OCI-LY1 (cell line): Measurements from ENCODE around the gene MIAT.

Experiments used
- H2AFZ ChIP-seq: fragments of 200-600 bp; sonication (generic), shearing (Covaris generic); 2 replicates; pipeline ENCODE4 v1.6.0; 2014; ENCODE audit warnings: antibody characterized with exemption, mild to moderate bottlenecking, low read length
- H3F3A ChIP-seq: fragments of 200-600 bp; sonication (generic), shearing (Covaris generic); 2 replicates; pipeline ENCODE4 v1.6.0; 2014; ENCODE audit warnings: mild to moderate bottlenecking, antibody characterized with exemption, low read length, moderate library complexity; ENCODE audit not compliant: insufficient read depth
- H3K27ac ChIP-seq: fragments of 200-600 bp; sonication (generic); 2 replicates; pipeline ENCODE4 v1.5.1; 2014; ENCODE audit warnings: low read length, mixed run types, mild to moderate bottlenecking, low read depth; ENCODE audit not compliant: poor library complexity, severe bottlenecking
- H3K27me3 ChIP-seq: fragments of 200-600 bp; sonication (generic); 2 replicates; pipeline ENCODE4 v1.6.0; 2014; ENCODE audit warnings: antibody characterized with exemption, mild to moderate bottlenecking, low read length, moderate library complexity; ENCODE audit not compliant: insufficient read depth
- H3K36me3 ChIP-seq: fragments of 200-600 bp; sonication (generic); 2 replicates; pipeline ENCODE4 v1.6.1; 2014; ENCODE audit warnings: mild to moderate bottlenecking, antibody characterized with exemption, low read length, moderate library complexity, mixed read lengths; ENCODE audit not compliant: insufficient read depth
- H3K4me1 ChIP-seq: fragments of 200-600 bp; sonication (generic); 2 replicates; pipeline ENCODE4 v1.5.1; 2014; ENCODE audit warnings: mild to moderate bottlenecking, low read length, moderate library complexity; ENCODE audit not compliant: insufficient read depth, severe bottlenecking
- H3K4me2 ChIP-seq: fragments of 200-600 bp; sonication (generic), shearing (Covaris generic); 2 replicates; pipeline ENCODE4 v1.6.1; 2014; ENCODE audit warnings: low read length
- H3K4me3 ChIP-seq: fragments of 200-600 bp; sonication (generic); 2 replicates; pipeline ENCODE4 v1.5.1; 2014; ENCODE audit warnings: low read length, low read depth, mild to moderate bottlenecking, mixed read lengths; ENCODE audit not compliant: poor library complexity, severe bottlenecking
- H3K79me2 ChIP-seq: fragments of 200-600 bp; shearing (Covaris generic); 2 replicates; pipeline ENCODE4 v1.6.1; 2016; ENCODE audit warnings: mixed run types, low read length, mixed read lengths; ENCODE audit not compliant: insufficient read depth
- H3K9ac ChIP-seq: fragments of 200-600 bp; sonication (generic), shearing (Covaris generic); 2 replicates; pipeline ENCODE4 v1.6.1; 2014; ENCODE audit warnings: mild to moderate bottlenecking, low read length, mixed read lengths
- H3K9me2 ChIP-seq: fragments of 200-600 bp; sonication (generic), shearing (Covaris generic); 2 replicates; pipeline ENCODE4 v1.6.1; 2014; ENCODE audit warnings: low read depth, mild to moderate bottlenecking, low read length, mixed read lengths
- H3K9me3 ChIP-seq: fragments of 200-600 bp; shearing (Covaris generic); 2 replicates; pipeline ENCODE4 v1.6.1; 2014; ENCODE audit warnings: low read length, mixed read lengths
- H4K20me1 ChIP-seq: fragments of 200-600 bp; sonication (generic), shearing (Covaris generic); 2 replicates; pipeline ENCODE4 v1.6.0; 2016; ENCODE audit warnings: mild to moderate bottlenecking, low read length; ENCODE audit not compliant: insufficient read depth
- EZH2 ChIP-seq: fragments of 200-600 bp; sonication (generic), shearing (Covaris generic); IDR thresholded peaks from 2 replicates; pipeline ENCODE4 v1.8.0; 2017; ENCODE audit warnings: borderline replicate concordance, mixed run types, mild to moderate bottlenecking, antibody characterized with exemption, low read length, moderate library complexity, mixed read lengths
- TF ChIP-seq, protein P1 (sequence below): fragments of 200-600 bp; sonication (generic), shearing (Covaris generic); IDR thresholded peaks from 2 replicates; pipeline ENCODE4 v1.5.1; 2017; ENCODE audit warnings: mild to moderate bottlenecking, antibody characterized with exemption, low read length, moderate library complexity, mixed read lengths

The MIAT gene

DNA sequence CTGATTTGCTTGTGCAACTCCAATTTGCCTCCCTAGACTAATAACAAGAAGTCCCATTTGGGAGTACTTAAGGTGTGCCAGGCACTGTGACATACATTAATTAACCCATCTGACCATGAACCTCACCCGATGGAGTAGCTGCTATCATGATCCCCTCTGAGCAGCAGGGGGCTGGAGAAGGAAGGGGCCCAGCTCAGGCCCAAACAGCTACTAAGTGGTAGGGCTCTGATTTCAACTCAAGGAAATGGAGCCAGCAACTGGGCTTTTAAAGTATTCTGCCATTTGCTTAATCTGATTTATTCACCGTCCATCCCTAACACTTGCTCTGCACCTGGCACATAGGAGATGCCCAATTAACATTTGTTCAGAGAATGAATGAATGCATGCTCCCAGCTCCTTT, 40.7 kb upstream of the MIAT start:
- H3K4me1 ChIP-seq: peaks cover 23% of the 10 kb centered on the region
- TF ChIP-seq, protein P1, sequence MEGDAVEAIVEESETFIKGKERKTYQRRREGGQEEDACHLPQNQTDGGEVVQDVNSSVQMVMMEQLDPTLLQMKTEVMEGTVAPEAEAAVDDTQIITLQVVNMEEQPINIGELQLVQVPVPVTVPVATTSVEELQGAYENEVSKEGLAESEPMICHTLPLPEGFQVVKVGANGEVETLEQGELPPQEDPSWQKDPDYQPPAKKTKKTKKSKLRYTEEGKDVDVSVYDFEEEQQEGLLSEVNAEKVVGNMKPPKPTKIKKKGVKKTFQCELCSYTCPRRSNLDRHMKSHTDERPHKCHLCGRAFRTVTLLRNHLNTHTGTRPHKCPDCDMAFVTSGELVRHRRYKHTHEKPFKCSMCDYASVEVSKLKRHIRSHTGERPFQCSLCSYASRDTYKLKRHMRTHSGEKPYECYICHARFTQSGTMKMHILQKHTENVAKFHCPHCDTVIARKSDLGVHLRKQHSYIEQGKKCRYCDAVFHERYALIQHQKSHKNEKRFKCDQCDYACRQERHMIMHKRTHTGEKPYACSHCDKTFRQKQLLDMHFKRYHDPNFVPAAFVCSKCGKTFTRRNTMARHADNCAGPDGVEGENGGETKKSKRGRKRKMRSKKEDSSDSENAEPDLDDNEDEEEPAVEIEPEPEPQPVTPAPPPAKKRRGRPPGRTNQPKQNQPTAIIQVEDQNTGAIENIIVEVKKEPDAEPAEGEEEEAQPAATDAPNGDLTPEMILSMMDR: no peak
- no peak for TF ChIP-seq EZH2
- H3K9me2 ChIP-seq: no peaks in the 10 kb centered on the region
- H3F3A ChIP-seq: no peaks in the 10 kb centered on the region
- H3K9me3 ChIP-seq: no peaks in the 10 kb centered on the region
- H3K4me3 ChIP-seq: no peak overlapping the region
- H3K79me2 ChIP-seq: no peaks in the 10 kb centered on the region
- no peaks in the 10 kb centered on the region for H4K20me1 ChIP-seq
- H3K36me3 ChIP-seq: no peaks in the 10 kb centered on the region
- no peak overlapping the region for H3K27ac ChIP-seq
- no peak overlapping the region for H3K4me2 ChIP-seq
- no peaks in the 10 kb centered on the region for H3K27me3 ChIP-seq
- H3K9ac ChIP-seq: no peak overlapping the region
- no peak overlapping the region for H2AFZ ChIP-seq

DNA sequence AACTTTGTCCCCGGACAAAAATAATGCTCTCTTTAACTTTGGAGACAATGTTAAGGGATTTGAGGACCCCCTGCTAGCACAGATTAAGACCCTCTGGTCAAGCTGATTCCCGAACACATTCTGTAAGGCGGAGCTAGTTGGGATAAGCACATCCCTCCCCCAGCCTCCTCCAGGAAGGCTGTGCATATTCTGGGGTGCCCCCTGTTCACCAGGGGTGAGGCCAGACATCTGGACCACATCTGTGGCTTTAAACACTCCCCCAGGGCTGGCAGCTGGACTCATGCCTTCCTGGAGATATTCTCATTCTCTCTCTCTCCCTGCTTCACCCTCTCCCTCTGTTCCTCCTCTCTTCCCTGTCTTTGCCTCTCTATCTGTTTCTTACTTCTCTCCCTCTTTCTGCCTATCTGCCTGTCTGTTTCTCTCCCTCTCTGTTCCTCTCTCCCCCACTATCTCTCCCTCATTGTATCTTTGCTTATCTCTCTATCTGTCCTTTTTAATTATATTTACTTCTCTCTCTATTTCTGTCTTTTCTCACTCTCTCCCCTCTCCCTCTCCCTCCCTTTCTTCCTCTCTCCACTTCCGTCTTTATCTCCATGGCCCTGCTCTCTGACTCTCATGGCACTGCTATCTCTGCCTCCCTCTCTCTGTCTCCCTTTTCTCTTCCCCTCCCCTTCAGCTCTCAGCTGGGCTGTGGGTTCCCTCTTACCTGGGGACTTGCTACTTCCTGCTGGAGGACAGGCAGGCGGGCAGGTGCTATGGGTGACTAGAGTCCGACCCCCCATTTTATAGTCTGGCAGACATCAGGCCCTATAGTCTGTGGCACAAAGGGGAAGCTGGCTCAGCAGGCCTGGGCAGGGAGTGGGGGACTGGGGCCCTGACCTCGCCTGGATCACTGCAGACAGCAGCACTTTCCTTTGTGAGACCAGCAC, 39.9 kb upstream of the MIAT start, which contains the start of gene CRYBB1:
Gene CRYBB1, minus strand, starts transcription at position 757 of the 929 bp plus-strand sequence. CDS start 1,708 bp downstream, outside the sequence.
- Histone ChIP-seq H2AFZ (no peak within 1 kb of the TSS), H3K36me3 (no peaks in the 10 kb centered on the region), H3K27ac (no peak within 1 kb of the TSS), H3K4me2 (no peak within 1 kb of the TSS), H4K20me1 (no peaks in the 10 kb centered on the region), H3K9me3 (no peaks in the 10 kb centered on the region), H3F3A (no peaks in the 10 kb centered on the region), H3K4me1 (peaks cover 23% of the 10 kb centered on the region), H3K9me2 (no peaks in the 10 kb centered on the region), H3K27me3 (no peaks in the 10 kb centered on the region), H3K79me2 (no peaks in the 10 kb centered on the region), H3K4me3 (no peak within 1 kb of the TSS), H3K9ac (no peak within 1 kb of the TSS)
- TF ChIP-seq, protein P1: no peak
- TF ChIP-seq EZH2: no peak

DNA sequence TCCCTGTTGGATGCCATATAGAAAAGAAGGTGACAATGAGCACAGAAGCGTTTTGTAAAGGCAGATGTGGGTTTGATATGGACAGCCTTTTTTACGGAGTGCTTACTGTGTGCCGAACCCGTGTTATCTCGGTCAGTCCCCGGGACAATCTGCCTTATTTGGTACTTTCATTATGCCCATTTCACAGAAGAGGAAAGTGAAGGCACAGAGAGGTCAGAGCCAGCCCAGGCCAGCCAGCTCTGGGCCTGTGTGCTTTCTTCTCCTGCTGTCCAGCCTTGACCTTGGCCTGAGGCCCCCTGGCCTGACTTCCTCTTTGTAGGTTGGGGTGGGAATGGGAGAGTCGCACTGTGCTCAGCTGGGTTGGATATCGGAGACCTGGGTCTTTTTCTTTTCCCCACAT, 38.9 kb upstream of the MIAT start:
- H4K20me1 ChIP-seq: no peaks in the 10 kb centered on the region
- H3K9ac ChIP-seq: no peak overlapping the region
- H2AFZ ChIP-seq: no peak overlapping the region
- no peaks in the 10 kb centered on the region for H3K79me2 ChIP-seq
- H3K27me3 ChIP-seq: no peaks in the 10 kb centered on the region
- H3K4me3 ChIP-seq: no peak overlapping the region
- no peak overlapping the region for H3K27ac ChIP-seq
- H3K4me1 ChIP-seq: peaks cover 23% of the 10 kb centered on the region
- H3K9me3 ChIP-seq: no peaks in the 10 kb centered on the region
- no peaks in the 10 kb centered on the region for H3F3A ChIP-seq
- H3K9me2 ChIP-seq: no peaks in the 10 kb centered on the region
- H3K4me2 ChIP-seq: no peak overlapping the region
- no peaks in the 10 kb centered on the region for H3K36me3 ChIP-seq
- TF ChIP-seq EZH2: no peak
- TF ChIP-seq, protein P1: no peak
